Endodermal cell (in vitro differentiated cells): ENCODE data around the gene VSIG1. TPM values are rescaled to one million over a fixed set of nuclear protein-coding genes. Genes with fewer than 3 reads are reported as not detected.

Experiments used
- DNase-seq: peaks from one replicate; pipeline ENCODE4 v3.0.0-alpha.2; 2017
- H3K27ac ChIP-seq: 2 replicates; pipeline ENCODE4 v1.5.1; 2013; ENCODE audit warnings: mild to moderate bottlenecking, low read depth, low read length, moderate library complexity
- H3K27me3 ChIP-seq: 2 replicates; pipeline ENCODE4 v1.6.1; 2013; ENCODE audit warnings: mild to moderate bottlenecking, low read length, moderate library complexity; ENCODE audit not compliant: insufficient read depth, control insufficient read depth, poor library complexity, severe bottlenecking
- H3K36me3 ChIP-seq: 2 replicates; pipeline ENCODE4 v1.7.0; 2013; ENCODE audit warnings: mild to moderate bottlenecking, low read length, moderate library complexity; ENCODE audit not compliant: control insufficient read depth, insufficient read depth
- H3K4me1 ChIP-seq: one replicate; pipeline ENCODE4 v1.7.0; 2013; ENCODE audit warnings: low read length; ENCODE audit not compliant: control insufficient read depth, insufficient read depth
- H3K4me3 ChIP-seq: 2 replicates; pipeline ENCODE4 v1.5.1; 2013; ENCODE audit warnings: mild to moderate bottlenecking, low read length, moderate library complexity
- H3K9ac ChIP-seq: 2 replicates; pipeline ENCODE4 v1.6.1; 2013; ENCODE audit warnings: mild to moderate bottlenecking, low read length, moderate library complexity; ENCODE audit not compliant: poor library complexity, severe bottlenecking; ENCODE audit errors: extremely low read depth
- H3K9me3 ChIP-seq: 2 replicates; pipeline ENCODE4 v1.6.1; 2013; ENCODE audit warnings: mild to moderate bottlenecking, low read length, moderate library complexity; ENCODE audit not compliant: control insufficient read depth
- H3K27ac Mint-ChIP-seq: 2 replicates; pipeline ENCODE4 v1.8.0; 2020; ENCODE audit warnings: mixed read lengths
- H3K27me3 Mint-ChIP-seq: 2 replicates; pipeline ENCODE4 v1.8.0; 2021; ENCODE audit warnings: mild to moderate bottlenecking, mixed read lengths; ENCODE audit not compliant: insufficient read depth
- H3K36me3 Mint-ChIP-seq: 2 replicates; pipeline ENCODE4 v1.8.0; 2020; ENCODE audit warnings: low read depth, mixed read lengths
- H3K4me1 Mint-ChIP-seq: 2 replicates; pipeline ENCODE4 v1.8.0; 2020; ENCODE audit warnings: mixed read lengths
- H3K4me3 Mint-ChIP-seq: 2 replicates; pipeline ENCODE4 v1.8.0; 2020; ENCODE audit warnings: mild to moderate bottlenecking, moderate library complexity, mixed read lengths
- H3K9me3 Mint-ChIP-seq: 2 replicates; pipeline ENCODE4 v1.8.0; 2020; ENCODE audit warnings: mild to moderate bottlenecking, mixed read lengths
- CTCF ChIP-seq: fragments of 200-600 bp; sonication (generic); conservative IDR thresholded peaks from 2 replicates; pipeline ENCODE4 v1.5.0; 2021; ENCODE audit warnings: antibody characterized with exemption, mild to moderate bottlenecking
- WGBS, 2 experiments: methylation state at CpG; one replicate each; pipeline versions ENCODE4 v1.1.5 to v1.1.7; 2013; ENCODE audit warnings: missing lambda C conversion rate in 2 of 2, mixed read lengths in 1 of 2; ENCODE audit not compliant: insufficient coverage in 1 of 2, insufficient read length in 1 of 2; 5-methylcytosine and 5-hydroxymethylcytosine counted together
- total RNA-seq, 2 donors: library from RNA; stranded (reverse); fragmentation: NEBNext Ultra II Directional in 1 of 2; extraction: Animal tissue kit (Norgen Biotek cat#: 25700) in 1 of 2; gene quantifications; 2 replicates in 1 of 2; 3 replicates in 1 of 2; pipeline ENCODE4 v1.2.1, GENCODE V29; 2021

Gene VSIG1
- total RNA-seq, 2 donors from 2014 or later: 0.38 to 1.0 TPM

GRCh38 chrX:108055546-108055945 is 10.7 kb downstream of the VSIG1 start:
- H3K9me3 Mint-ChIP-seq: no peaks in the 10 kb centered on the region
- H3K4me3 ChIP-seq: no peak overlapping the region

GRCh38 chrX:108059801-108060200 is 14.9 kb downstream of the VSIG1 start:
- no peak for DNase-seq
- Mint-ChIP-seq H3K36me3 (no peaks in the 10 kb centered on the region), H3K27ac (no peak overlapping the region), H3K4me3 (no peak overlapping the region), H3K27me3 (peaks cover 57% of the 10 kb centered on the region), H3K4me1 (peaks cover 6% of the 10 kb centered on the region), H3K9me3 (no peaks in the 10 kb centered on the region)
- H3K4me3 ChIP-seq: no peak overlapping the region
- 88% methylated on average over 1 of the region's 1 CpG; no CpG with 5 or more reads in 1 of the 2 experiments for WGBS, 2 experiments
- H3K36me3 ChIP-seq: no peaks in the 10 kb centered on the region
- no peak overlapping the region for H3K9ac ChIP-seq
- H3K9me3 ChIP-seq: no peaks in the 10 kb centered on the region
- no peaks in the 10 kb centered on the region for H3K4me1 ChIP-seq
- H3K27ac ChIP-seq: no peak overlapping the region
- no peak for TF ChIP-seq CTCF
- H3K27me3 ChIP-seq: peaks cover 17% of the 10 kb centered on the region

More at GRCh38 chrX:108055546-108055945, 10.7 kb downstream of the VSIG1 start:
- no peak overlapping the region for H3K9ac ChIP-seq
- Mint-ChIP-seq H3K27ac (no peak overlapping the region), H3K4me1 (no peaks in the 10 kb centered on the region), H3K4me3 (no peak overlapping the region), H3K36me3 (no peaks in the 10 kb centered on the region), H3K27me3 (peaks cover 17% of the 10 kb centered on the region)
- no peaks in the 10 kb centered on the region for H3K4me1 ChIP-seq
- H3K27ac ChIP-seq: no peak overlapping the region
- TF ChIP-seq CTCF: no peak
- H3K9me3 ChIP-seq: no peaks in the 10 kb centered on the region
- H3K36me3 ChIP-seq: no peaks in the 10 kb centered on the region
- H3K27me3 ChIP-seq: no peaks in the 10 kb centered on the region
- DNase-seq: no peak

GRCh38 chrX:108064001-108064400 is 19.1 kb downstream of the VSIG1 start:
- H3K27me3 Mint-ChIP-seq: peaks cover 65% of the 10 kb centered on the region
- peaks cover 11% of the 10 kb centered on the region for H3K4me1 Mint-ChIP-seq
- H3K4me3 ChIP-seq: no peak overlapping the region
- H3K36me3 Mint-ChIP-seq: no peaks in the 10 kb centered on the region
- peaks cover 43% of the 10 kb centered on the region for H3K27me3 ChIP-seq
- no peaks in the 10 kb centered on the region for H3K9me3 ChIP-seq
- WGBS, 2 experiments: no CpG with 5 or more reads among the region's 1 CpG
- no peak overlapping the region for H3K27ac Mint-ChIP-seq
- TF ChIP-seq CTCF: no peak
- H3K4me3 Mint-ChIP-seq: no peak overlapping the region
- no peaks in the 10 kb centered on the region for H3K4me1 ChIP-seq
- H3K27ac ChIP-seq: no peak overlapping the region
- no peak overlapping the region for H3K9ac ChIP-seq
- no peaks in the 10 kb centered on the region for H3K36me3 ChIP-seq
- no peak for DNase-seq
- no peaks in the 10 kb centered on the region for H3K9me3 Mint-ChIP-seq
